Stimulated activated CD8-positive, alpha-beta memory T cell treated with anti-CD3 and anti-CD28 coated beads, Interleukin-12 subunit alpha, Interleukin-12 subunit beta, amount 100 ng/mL, for 1 hour (primary cell): Measurements from ENCODE around the gene SHC4.

Experiments
- DNase-seq: peaks from one replicate; pipeline ENCODE4 v3.0.0-alpha.2; 2020; ENCODE audit warnings: low read depth

SHC4 gene

DNA sequence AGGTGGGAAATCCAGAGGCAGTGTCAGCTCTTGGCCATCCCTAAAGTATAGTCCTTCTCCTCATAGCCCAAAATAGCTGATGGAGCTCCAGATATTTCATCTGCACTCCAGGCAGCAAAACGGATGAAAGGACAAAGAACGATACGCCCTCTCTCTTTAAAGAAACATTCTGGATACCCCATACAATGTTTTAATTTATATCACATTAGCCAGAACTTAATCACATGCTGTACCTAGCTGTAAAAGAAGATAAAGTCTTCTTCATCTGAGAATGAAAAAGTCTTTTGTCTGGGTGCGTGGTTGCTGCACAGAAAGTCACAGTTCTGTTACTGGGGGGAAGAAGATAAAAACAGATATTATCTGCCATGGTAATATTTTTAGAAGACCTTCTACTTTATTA, 4.3 kb upstream of the SHC4 start:
- DNase-seq, result no peak

DNA sequence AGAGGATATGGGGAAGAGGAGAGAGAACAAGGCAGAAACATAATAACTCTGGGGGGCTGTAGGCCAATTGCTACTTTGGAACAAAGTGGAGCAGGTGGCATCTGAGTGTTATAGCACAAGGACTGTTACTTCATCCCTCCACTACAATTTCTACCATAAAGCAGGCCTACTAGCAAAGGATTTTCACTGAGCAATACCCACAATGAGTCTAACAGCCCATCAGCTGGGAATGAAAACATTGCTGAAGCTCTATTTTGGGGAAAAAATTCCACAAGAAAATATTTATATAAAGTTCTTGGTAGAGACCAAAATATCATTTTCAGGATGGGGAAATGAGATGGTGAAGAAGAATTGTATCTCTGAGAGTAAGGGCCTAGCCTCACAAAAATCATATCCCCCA, 3.6 kb upstream of the SHC4 start:
- DNase-seq, result no peak

DNA sequence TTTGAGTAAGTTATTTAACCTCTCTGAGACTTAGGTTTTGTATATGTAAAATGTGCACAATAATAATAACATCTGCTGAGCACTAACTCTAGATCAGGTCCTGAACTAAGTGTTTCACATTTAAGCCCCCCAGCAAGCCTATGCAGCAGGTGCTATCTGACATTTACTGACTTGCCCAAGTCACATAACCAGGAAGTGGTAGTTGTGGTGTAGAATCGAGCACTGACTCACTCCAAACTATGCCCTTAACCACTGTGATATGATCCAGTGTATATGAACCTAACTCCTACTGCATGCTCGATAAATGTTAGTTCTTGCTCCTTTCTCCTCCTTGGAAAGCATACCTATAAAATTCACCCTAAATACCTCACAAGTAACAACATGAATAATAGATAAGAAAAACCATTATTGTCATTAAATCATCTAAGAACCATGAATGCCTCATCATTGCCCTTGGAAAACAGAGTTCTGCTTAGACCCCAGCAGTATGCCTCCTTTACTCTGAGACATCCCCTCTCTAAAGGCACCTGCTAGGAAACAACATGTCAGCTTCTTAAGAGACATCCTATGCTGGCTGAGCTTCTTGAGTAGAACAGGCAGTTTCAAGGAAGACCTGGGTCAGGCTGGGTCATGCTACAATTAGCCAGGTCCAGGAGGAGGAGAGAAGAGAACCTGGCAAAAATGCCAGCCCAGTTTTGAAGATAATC, 3.0 kb upstream of the SHC4 start:
- peak; percentile 20 for DNase-seq

- DNase-seq, result no peak
Observed at GRCh38 chr15:48965972-48966371, 2.3 kb upstream of the SHC4 start.

GRCh38 chr15:48964898-48965297, 1.2 kb upstream of the SHC4 start:
- no peak for DNase-seq

DNA sequence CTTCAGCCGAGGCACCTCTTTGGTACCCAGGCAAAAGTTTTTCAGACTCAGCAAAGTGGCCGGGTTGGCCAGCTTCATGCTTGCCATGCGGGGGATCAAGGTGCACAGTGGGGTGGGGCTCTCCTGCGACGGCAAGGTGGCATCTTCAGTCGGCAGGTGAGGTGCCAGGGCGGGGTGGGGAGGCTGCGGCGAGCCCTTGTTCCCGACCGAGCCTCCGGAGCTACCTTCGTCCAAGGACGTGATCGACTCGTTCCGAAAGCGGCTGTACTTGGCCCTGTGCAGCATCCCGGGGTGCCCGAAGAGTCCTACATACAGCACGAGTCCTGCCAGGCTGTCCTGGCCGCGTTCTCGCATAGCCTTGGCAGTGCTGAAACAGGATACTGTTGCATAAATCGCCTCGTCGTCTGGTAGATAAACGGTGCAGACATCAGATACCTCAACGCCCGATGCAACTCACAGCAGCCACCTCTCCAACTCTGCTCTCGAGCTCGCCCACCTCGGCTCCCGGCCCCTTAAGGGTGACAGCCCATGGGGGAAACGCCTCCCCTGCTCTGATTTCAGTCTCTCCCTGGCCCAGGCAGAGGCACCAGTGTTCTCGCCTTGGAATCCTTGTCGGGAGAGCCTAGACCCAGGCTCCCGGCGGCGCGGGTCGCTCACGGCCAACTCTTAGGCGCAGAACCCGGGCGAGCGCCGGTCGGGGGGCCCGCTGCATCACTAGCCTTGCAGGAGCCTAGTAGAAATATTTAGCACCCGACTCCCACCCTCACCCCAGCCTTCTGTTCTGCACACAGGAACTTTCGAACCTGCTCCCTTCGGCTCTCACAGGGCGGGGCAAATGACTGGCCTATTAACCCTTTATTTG, 826 bp downstream of the SHC4 start:
- DNase-seq, result no peak

DNA sequence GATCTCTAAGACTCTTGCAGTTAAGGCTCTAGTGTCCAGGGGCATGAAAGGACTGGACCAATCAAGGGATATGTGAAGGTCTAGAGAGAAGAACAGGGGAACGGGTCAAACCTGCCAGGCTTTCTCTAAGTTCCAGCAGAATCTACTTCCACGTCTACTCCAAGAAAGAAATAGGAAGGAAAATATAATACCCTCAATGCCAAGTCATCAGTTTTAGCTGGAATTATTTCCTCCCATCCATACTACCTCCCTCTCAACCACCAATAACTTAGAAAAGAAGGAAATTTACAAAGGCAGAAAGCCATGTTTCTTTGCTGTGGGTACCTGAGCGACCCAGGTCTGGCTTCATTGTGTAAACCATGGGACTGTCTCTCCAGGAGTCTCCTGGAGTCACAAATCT, 7.8 kb downstream of the SHC4 start:
- no peak for DNase-seq

DNA sequence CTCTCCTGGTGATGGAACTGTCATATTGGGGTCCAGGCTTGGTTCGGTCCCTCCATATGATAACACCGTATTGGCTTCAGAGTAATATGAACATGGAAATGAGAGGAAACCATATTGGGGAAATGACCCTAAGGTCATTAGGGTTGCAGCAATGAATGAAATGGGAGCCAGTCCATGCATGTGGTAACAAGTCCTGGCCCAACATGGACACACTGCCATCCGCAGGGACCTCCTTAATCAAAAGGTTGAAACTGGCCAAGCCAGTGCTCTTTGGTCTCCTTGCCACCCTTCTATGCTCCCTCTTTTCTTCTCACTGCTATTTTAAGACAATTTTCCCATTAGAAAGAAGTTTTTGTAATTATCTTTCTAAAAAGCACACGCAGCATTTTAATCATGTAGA, 8.3 kb downstream of the SHC4 start:
- no peak for DNase-seq

GRCh38 chr15:48954538-48954937, 9.2 kb downstream of the SHC4 start:
- no peak for DNase-seq

DNA sequence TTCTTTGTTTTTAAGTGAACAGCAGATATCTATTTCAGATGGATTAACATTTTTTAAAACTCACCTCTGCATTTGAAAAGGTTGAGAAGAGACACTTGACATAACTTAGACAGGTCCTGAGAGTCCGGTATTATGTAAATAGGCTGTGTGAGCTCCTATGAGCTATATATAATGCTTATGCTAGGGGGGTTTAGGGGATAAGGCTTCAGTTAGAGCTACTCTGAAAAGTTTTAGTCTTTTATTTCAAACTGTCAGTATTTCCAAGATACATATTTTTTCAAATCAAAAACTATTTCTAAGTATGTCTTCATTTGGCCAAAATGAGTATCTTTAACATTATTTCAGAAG, 16.9 kb downstream of the SHC4 start:
- DNase-seq, result no peak

DNA sequence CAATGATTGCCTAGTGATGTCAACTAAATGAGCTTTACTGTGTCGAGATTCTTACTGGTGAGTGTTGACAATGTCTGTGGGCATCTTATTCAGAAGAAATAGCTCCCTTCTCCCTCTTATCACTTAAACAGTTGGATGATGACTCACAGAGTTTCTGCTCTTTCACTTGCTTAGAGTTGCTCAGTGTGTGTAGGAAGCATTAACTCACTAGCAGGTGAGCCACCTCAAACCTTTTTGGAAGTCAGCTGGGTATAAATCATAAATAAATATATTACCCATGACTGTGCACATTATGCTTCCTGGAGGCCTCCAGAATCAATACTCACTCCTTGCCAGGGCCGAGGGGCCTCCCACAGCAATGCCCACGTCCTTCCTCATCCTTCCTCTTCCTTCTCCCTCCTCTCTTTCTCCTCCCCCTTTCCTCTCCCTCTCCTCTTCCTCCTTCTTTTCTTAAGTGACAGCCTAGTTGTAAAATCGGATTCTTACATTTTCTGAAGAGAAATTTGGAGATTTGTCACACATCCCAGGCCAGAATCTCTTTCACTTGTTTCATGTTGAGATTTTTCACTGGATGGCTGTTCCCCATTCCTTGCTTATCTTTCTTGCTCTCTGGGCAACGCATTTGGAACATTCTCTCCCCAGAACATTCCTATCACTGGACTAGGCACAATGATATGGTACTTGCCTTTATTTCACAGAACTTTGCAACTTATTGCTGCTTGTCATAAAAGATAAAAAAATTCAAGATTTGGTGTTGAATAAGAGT, 17.5 kb downstream of the SHC4 start:
- no peak for DNase-seq

- no peak for DNase-seq
Observed at GRCh38 chr15:48945386-48945785, 18.3 kb downstream of the SHC4 start.

- no peak for DNase-seq
Observed at GRCh38 chr15:48941904-48942303, 21.8 kb downstream of the SHC4 start.

- DNase-seq, result no peak
Observed at GRCh38 chr15:48940508-48940907, 23.2 kb downstream of the SHC4 start.

GRCh38 chr15:48939648-48940047, 24.1 kb downstream of the SHC4 start:
- no peak for DNase-seq

DNA sequence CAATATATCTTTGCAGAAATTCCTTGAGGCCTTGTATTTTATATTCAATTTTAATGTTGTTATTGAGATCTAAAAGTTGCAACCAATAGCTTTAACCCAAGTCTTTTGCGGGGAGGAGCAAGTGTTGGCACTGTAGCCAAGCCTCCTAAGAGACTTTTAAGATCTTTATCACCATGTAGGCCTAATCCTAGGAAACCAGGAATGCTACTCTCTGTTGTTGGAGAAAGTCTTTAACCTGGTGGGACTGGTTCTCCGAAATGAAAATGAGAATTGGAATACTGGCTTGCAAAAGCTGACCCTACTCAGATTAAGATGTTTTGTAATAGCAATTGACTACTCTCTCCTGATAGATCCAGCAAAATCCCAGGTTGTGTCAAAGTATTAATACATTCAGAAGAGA, 25.8 kb downstream of the SHC4 start:
- no peak for DNase-seq

- DNase-seq, result no peak
Observed at GRCh38 chr15:48936666-48937065, 27.1 kb downstream of the SHC4 start.

GRCh38 chr15:48935236-48935635, 28.5 kb downstream of the SHC4 start:
- no peak for DNase-seq

GRCh38 chr15:48930735-48931134, 33.0 kb downstream of the SHC4 start:
- no peak for DNase-seq

- DNase-seq, result no peak
Observed at GRCh38 chr15:48929661-48930060, 34.1 kb downstream of the SHC4 start.

- DNase-seq, result no peak
Observed at GRCh38 chr15:48928877-48929538, 34.7 kb downstream of the SHC4 start.

- DNase-seq, result no peak
Observed at GRCh38 chr15:48925714-48926223, 38.0 kb downstream of the SHC4 start.
